A673 (cell line): ENCODE data around the gene STOX1. TPM values are rescaled to one million over a fixed set of nuclear protein-coding genes. Genes with fewer than 3 reads are reported as not detected.
A peak's percentile ranks its signal among the peaks of the same experiment; 100 is the strongest.

Source experiments
- BruUV-seq: library from RNA; stranded (reverse); fragments of 400-500 nt; replicated peaks from 2 replicates; lab custom pipeline; 2021; lab: Mats Ljungman, UMichigan
- CTCF ChIA-PET: fragments of 300-600 bp; sonication (Branson Sonifier 250); formaldehyde crosslinking; loops from one replicate; lab custom pipeline; 2022; ENCODE audit warnings: antibody characterized with exemption; lab: Charles Lee
- POLR2A ChIA-PET: fragments of 300-600 bp; sonication (Branson Sonifier 250); formaldehyde crosslinking; loops from one replicate; lab custom pipeline; 2022; ENCODE audit warnings: antibody characterized with exemption; ENCODE audit not compliant: low non-redundant PET; lab: Charles Lee
- DNase-seq: peaks from one replicate; pipeline ENCODE4 v3.0.0-alpha.2; 2015; ENCODE audit warnings: low spot score
- H3K27ac ChIP-seq: fragments of 200-600 bp; sonication (generic); 2 replicates; pipeline ENCODE4 v1.5.1; 2016; ENCODE audit warnings: mixed run types, low read depth, mild to moderate bottlenecking, mixed read lengths, antibody characterized with exemption, low read length; ENCODE audit not compliant: poor library complexity, severe bottlenecking
- H3K27me3 ChIP-seq: fragments of 200-600 bp; sonication (generic); replicated peaks from 2 replicates; pipeline ENCODE4 v1.6.1; 2017; ENCODE audit warnings: mixed run types, low read depth, mild to moderate bottlenecking, mixed read lengths, antibody characterized with exemption, low read length; ENCODE audit not compliant: insufficient read depth, poor library complexity
- H3K36me3 ChIP-seq: fragments of 200-600 bp; sonication (generic); 2 replicates; pipeline ENCODE4 v1.6.1; 2016; ENCODE audit warnings: mixed run types, mild to moderate bottlenecking, mixed read lengths, antibody characterized with exemption, low read length; ENCODE audit not compliant: insufficient read depth, poor library complexity, severe bottlenecking
- H3K4me1 ChIP-seq: fragments of 200-600 bp; sonication (generic); 2 replicates; pipeline ENCODE4 v1.6.1; 2017; ENCODE audit warnings: mixed run types, mild to moderate bottlenecking, mixed read lengths, antibody characterized with exemption, low read length; ENCODE audit not compliant: insufficient read depth, poor library complexity, severe bottlenecking
- H3K4me3 ChIP-seq: fragments of 200-600 bp; sonication (generic); 2 replicates; pipeline ENCODE4 v1.5.1; 2016; ENCODE audit warnings: low read depth, mixed run types, mild to moderate bottlenecking, mixed read lengths, low read length; ENCODE audit not compliant: poor library complexity, severe bottlenecking
- H3K9me3 ChIP-seq: fragments of 200-600 bp; sonication (generic); 2 replicates; pipeline ENCODE4 v1.6.1; 2016; ENCODE audit warnings: mixed run types, low read depth, mild to moderate bottlenecking, mixed read lengths, antibody characterized with exemption, low read length; ENCODE audit not compliant: poor library complexity, severe bottlenecking
- CTCF ChIP-seq: fragments of 300-800, 200-600 bp; sonication (generic); conservative IDR thresholded peaks from 2 replicates; pipeline ENCODE4 v1.5.1; 2017; ENCODE audit warnings: low read depth, mild to moderate bottlenecking, antibody characterized with exemption, low read length, moderate library complexity, mixed read lengths
- EZH2 ChIP-seq: fragments of 200-600 bp; sonication (generic); IDR thresholded peaks from 2 replicates; pipeline ENCODE4 v1.6.1; 2017; ENCODE audit warnings: borderline replicate concordance, low read depth, mild to moderate bottlenecking, mixed read lengths, antibody characterized with exemption, low read length; ENCODE audit not compliant: poor library complexity, severe bottlenecking
- intact Hi-C: fragments of 100-400 bp; cut with micrococcal nuclease; formaldehyde crosslinking; loops from one replicate; pipeline ENCODE4 v1.10.0; 2022; ENCODE audit not compliant: unreplicated experiment
- total RNA-seq: library from RNA; stranded (reverse); gene quantifications from 2 replicates; pipeline ENCODE4 v1.2.3, GENCODE V29; 2021

STOX1 gene
- total RNA-seq, 1 experiment from 2014 or later: 2.1 TPM

GRCh38 chr10:68897336-68897741 is 70.0 kb downstream of the STOX1 start:
- TF ChIP-seq EZH2 (no peak), CTCF (peak; percentile 71)
- Histone ChIP-seq H3K4me3 (no peak overlapping the region), H3K36me3 (no peaks in the 10 kb centered on the region), H3K9me3 (no peaks in the 10 kb centered on the region), H3K27ac (no peak overlapping the region), H3K4me1 (peaks cover 11% of the 10 kb centered on the region), H3K27me3 (no peaks in the 10 kb centered on the region)
- ChIA-PET POLR2A (no interaction called here), CTCF (interaction anchor here (0.7 kb wide), 1 partner anchor 1042 kb away, joined by 10 read pairs; no protein-coding TSS in a partner anchor)
- intact Hi-C loops: loop anchor here (1.0 to 10.0 kb wide), 2 partner anchors 105 to 683 kb away; no protein-coding TSS in a partner anchor
- no TSS peak for BruUV-seq
- peak; percentile 83 for DNase-seq

GRCh38 chr10:68899186-68899745 is 71.9 kb downstream of the STOX1 start:
- Histone ChIP-seq H3K4me3 (no peak overlapping the region), H3K4me1 (peaks cover 17% of the 10 kb centered on the region), H3K27ac (no peak overlapping the region), H3K9me3 (no peaks in the 10 kb centered on the region), H3K27me3 (no peaks in the 10 kb centered on the region), H3K36me3 (peaks cover under 1% of the 10 kb centered on the region)
- TF ChIP-seq EZH2 (no peak), CTCF (no peak)
- BruUV-seq: no TSS peak
- POLR2A ChIA-PET: no interaction called here
- DNase-seq: no peak
- CTCF ChIA-PET: no interaction called here
- intact Hi-C loops: loop anchor here (10.0 kb wide), 1 partner anchor 684 kb away; no protein-coding TSS in a partner anchor

GRCh38 chr10:68900427-68901104 is 73.2 kb downstream of the STOX1 start:
- Histone ChIP-seq H3K9me3 (no peaks in the 10 kb centered on the region), H3K4me1 (peaks cover 17% of the 10 kb centered on the region), H3K27ac (peak overlapping the region; percentile 98), H3K27me3 (no peaks in the 10 kb centered on the region), H3K4me3 (peak overlapping the region; percentile 85), H3K36me3 (peaks cover 6% of the 10 kb centered on the region)
- TSS peak; percentile 95 for BruUV-seq
- TF ChIP-seq EZH2 (no peak), CTCF (no peak)
- ChIA-PET POLR2A (interaction anchor here (0.6 kb wide), 1 partner anchor 417 kb away, joined by 3 read pairs; no protein-coding TSS in a partner anchor), CTCF (interaction anchor here (0.5 kb wide), 1 partner anchor 1040 kb away, joined by 3 read pairs; no protein-coding TSS in a partner anchor)
- DNase-seq: no peak
- intact Hi-C loops: loop anchor here (5.0 to 10.0 kb wide), 2 partner anchors 57 to 346 kb away; partner anchors contain the start of gene DDX21
